HL-60 (cell line): ENCODE data around the gene ALG8.
"Not testable (repeated sequence)": the region's sequence is repeated elsewhere in the genome, so short reads cannot be mapped to it uniquely, and the experiment has no call there.

Experiments used
- DNase-seq, 2 experiments: peaks; one replicate each; pipeline ENCODE4 v3.0.0-alpha.2; 2010 to 2020; ENCODE audit warnings: low read depth in 1 of 2, low spot score in 1 of 2
- H3K27ac ChIP-seq: fragments of 250-450 bp; sonication (Bioruptor Pico); replicated peaks from 2 replicates; pipeline ENCODE4 v1.5.1; 2020; ENCODE audit warnings: mild to moderate bottlenecking, moderate library complexity
- H3K27me3 ChIP-seq: fragments of 250-450 bp; sonication (Bioruptor Pico); 2 replicates; pipeline ENCODE4 v1.5.1; 2021; ENCODE audit warnings: mild to moderate bottlenecking, moderate library complexity; ENCODE audit not compliant: insufficient read depth, poor library complexity, severe bottlenecking
- H3K4me3 ChIP-seq: replicated peaks from 2 replicates; pipeline ENCODE4 v1.5.1; 2011; ENCODE audit warnings: mild to moderate bottlenecking, control low read depth, low read length; ENCODE audit not compliant: insufficient read depth
- CTCF ChIP-seq: IDR thresholded peaks from one replicate; pipeline ENCODE4 v1.5.1; 2011; ENCODE audit warnings: low read length, control low read depth, inconsistent platforms; ENCODE audit not compliant: insufficient read depth
- GABPA ChIP-seq: IDR thresholded peaks from 2 replicates; pipeline ENCODE4 v1.6.1; 2012; ENCODE audit warnings: low read depth
- POLR2AphosphoS5 ChIP-seq: IDR thresholded peaks from 2 replicates; pipeline ENCODE4 v1.6.1; 2012; ENCODE audit warnings: low read depth
- REST ChIP-seq: IDR thresholded peaks from 2 replicates; pipeline ENCODE4 v1.6.1; 2012; ENCODE audit warnings: low read depth; ENCODE audit not compliant: insufficient replicate concordance
- SPI1 ChIP-seq: IDR thresholded peaks from 2 replicates; pipeline ENCODE4 v1.6.1; 2012; ENCODE audit warnings: low read depth, mild to moderate bottlenecking, borderline replicate concordance

Gene ALG8

GRCh38 chr11:78078218-78079167 is 60.9 kb downstream of the ALG8 start:
- peak overlapping the region; percentile 75 for H3K4me3 ChIP-seq
- no peaks in the 10 kb centered on the region for H3K27me3 ChIP-seq
- peak in 1 of 2 experiments; percentile 39 for DNase-seq
- H3K27ac ChIP-seq, result peak overlapping the region; percentile 86
- TF ChIP-seq GABPA, result no peak
- no peak for TF ChIP-seq CTCF
- TF ChIP-seq POLR2AphosphoS5, result no peak
- TF ChIP-seq SPI1, result peak; percentile 28; the same call in 1 of the 2 replicates
- no peak for TF ChIP-seq REST

GRCh38 chr11:78077592-78077991 is 61.8 kb downstream of the ALG8 start:
- not testable (repeated sequence) for H3K4me3 ChIP-seq, H3K27me3 ChIP-seq, DNase-seq, H3K27ac ChIP-seq

- Histone ChIP-seq H3K4me3 (no peak overlapping the region), H3K27me3 (no peaks in the 10 kb centered on the region), H3K27ac (no peak overlapping the region)
- TF ChIP-seq SPI1 (no peak), POLR2AphosphoS5 (no peak), REST (no peak), CTCF (no peak), GABPA (no peak)
- DNase-seq, result no peak
These were observed 62.6 kb downstream of the ALG8 start for GRCh38 chr11:78076733-78077403.

GRCh38 chr11:78074756-78075155 is 64.7 kb downstream of the ALG8 start:
- Histone ChIP-seq H3K27me3 (no peaks in the 10 kb centered on the region), H3K4me3 (no peak overlapping the region), H3K27ac (no peak overlapping the region)
- TF ChIP-seq POLR2AphosphoS5 (no peak), CTCF (no peak), GABPA (no peak), REST (no peak), SPI1 (no peak)
- DNase-seq, result no peak
